GM21619 (cell line): ENCODE results near the gene NACC2.

Experiments
- ATAC-seq: cut with Tn5 transposase; IDR thresholded peaks from one replicate; pipeline ENCODE4 v1.9.1; 2021; ENCODE audit not compliant: unreplicated experiment

NACC2 gene

GRCh38 chr9:136014147-136014923 is 80.8 kb downstream of the NACC2 start:
- no peak for ATAC-seq

GRCh38 chr9:136013524-136014034 is 81.5 kb downstream of the NACC2 start:
- ATAC-seq = no peak

- no peak for ATAC-seq
These were observed 82.0 kb downstream of the NACC2 start for GRCh38 chr9:136013116-136013515.

- ATAC-seq = no peak
These were observed 82.4 kb downstream of the NACC2 start for GRCh38 chr9:136012651-136013050.

GRCh38 chr9:136011703-136012496 is 83.2 kb downstream of the NACC2 start:
- ATAC-seq = no peak

GRCh38 chr9:136011376-136011702 is 83.8 kb downstream of the NACC2 start:
- ATAC-seq = no peak

- no peak for ATAC-seq
These were observed 84.3 kb downstream of the NACC2 start for GRCh38 chr9:136010615-136011361.

GRCh38 chr9:136010176-136010575 is 84.9 kb downstream of the NACC2 start:
- no peak for ATAC-seq

GRCh38 chr9:136009516-136009915 is 85.6 kb downstream of the NACC2 start:
- no peak for ATAC-seq

- no peak for ATAC-seq
These were observed 86.4 kb downstream of the NACC2 start for GRCh38 chr9:136008693-136008997.

- no peak for ATAC-seq
These were observed 87.0 kb downstream of the NACC2 start for GRCh38 chr9:136007934-136008692.

- ATAC-seq = no peak
These were observed 87.7 kb downstream of the NACC2 start for GRCh38 chr9:136007276-136007933.

GRCh38 chr9:136006169-136006568 is 88.9 kb downstream of the NACC2 start:
- ATAC-seq = no peak

GRCh38 chr9:136004712-136005111 is 90.4 kb downstream of the NACC2 start:
- no peak for ATAC-seq

- no peak for ATAC-seq
These were observed 90.9 kb downstream of the NACC2 start for GRCh38 chr9:136004219-136004618.

GRCh38 chr9:136003411-136004218 is 91.5 kb downstream of the NACC2 start:
- no peak for ATAC-seq

- ATAC-seq = no peak
These were observed 92.2 kb downstream of the NACC2 start for GRCh38 chr9:136002881-136003280.

GRCh38 chr9:136002215-136002614 is 92.9 kb downstream of the NACC2 start:
- ATAC-seq = no peak

GRCh38 chr9:136001231-136001630 is 93.9 kb downstream of the NACC2 start:
- no peak for ATAC-seq
